ENCODE measurements around the gene CCDC171. TPM values are rescaled to one million over a fixed set of nuclear protein-coding genes. Genes with fewer than 3 reads are reported as not detected.
"Not testable (repeated sequence)": the region's sequence is repeated elsewhere in the genome, so short reads cannot be mapped to it uniquely, and the experiment has no call there.

CCDC171 gene
- total RNA-seq, 4 donors from 2014 or later: 3.2 to 8.3 (median 4.5) TPM

DNA sequence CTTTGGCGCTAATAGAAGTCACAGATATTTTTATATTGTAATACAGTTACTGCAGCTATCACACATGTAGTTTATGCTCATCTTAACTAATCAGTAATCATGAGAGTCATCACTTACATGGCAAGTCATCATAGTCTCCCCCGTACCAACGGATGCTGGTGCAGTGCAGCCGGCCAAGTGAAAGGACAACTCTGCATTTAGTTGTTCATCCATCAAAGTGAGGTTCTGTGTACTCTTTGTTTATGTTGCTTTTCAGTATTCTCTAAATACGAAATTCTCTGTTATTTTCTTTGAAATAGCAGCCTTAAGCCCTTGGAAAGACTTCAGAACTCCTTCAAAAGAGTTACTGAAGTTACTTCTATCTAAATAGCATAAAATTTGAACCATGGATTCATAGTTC, 216.7 kb downstream of the CCDC171 start:
- H3K27me3 ChIP-seq: no peaks in the 10 kb centered on the region
- H3K36me3 ChIP-seq: no peaks in the 10 kb centered on the region
- no peak overlapping the region for H3K4me3 ChIP-seq
- no peaks in the 10 kb centered on the region for H3K4me1 ChIP-seq
- no peaks in the 10 kb centered on the region for H3K9me3 ChIP-seq
- TF ChIP-seq POLR2A (IDR thresholded peaks at IDR 0.05): no peak
- TF ChIP-seq, protein P1, sequence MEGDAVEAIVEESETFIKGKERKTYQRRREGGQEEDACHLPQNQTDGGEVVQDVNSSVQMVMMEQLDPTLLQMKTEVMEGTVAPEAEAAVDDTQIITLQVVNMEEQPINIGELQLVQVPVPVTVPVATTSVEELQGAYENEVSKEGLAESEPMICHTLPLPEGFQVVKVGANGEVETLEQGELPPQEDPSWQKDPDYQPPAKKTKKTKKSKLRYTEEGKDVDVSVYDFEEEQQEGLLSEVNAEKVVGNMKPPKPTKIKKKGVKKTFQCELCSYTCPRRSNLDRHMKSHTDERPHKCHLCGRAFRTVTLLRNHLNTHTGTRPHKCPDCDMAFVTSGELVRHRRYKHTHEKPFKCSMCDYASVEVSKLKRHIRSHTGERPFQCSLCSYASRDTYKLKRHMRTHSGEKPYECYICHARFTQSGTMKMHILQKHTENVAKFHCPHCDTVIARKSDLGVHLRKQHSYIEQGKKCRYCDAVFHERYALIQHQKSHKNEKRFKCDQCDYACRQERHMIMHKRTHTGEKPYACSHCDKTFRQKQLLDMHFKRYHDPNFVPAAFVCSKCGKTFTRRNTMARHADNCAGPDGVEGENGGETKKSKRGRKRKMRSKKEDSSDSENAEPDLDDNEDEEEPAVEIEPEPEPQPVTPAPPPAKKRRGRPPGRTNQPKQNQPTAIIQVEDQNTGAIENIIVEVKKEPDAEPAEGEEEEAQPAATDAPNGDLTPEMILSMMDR (IDR thresholded peaks at IDR 0.05): no peak
- H3K27ac ChIP-seq: no peak overlapping the region
- DNase-seq: no peak

GRCh38 chr9:15778861-15779260, 226.0 kb downstream of the CCDC171 start:
- Histone ChIP-seq H3K36me3 (no peaks in the 10 kb centered on the region), H3K4me1 (no peaks in the 10 kb centered on the region), H3K27ac (no peak overlapping the region), H3K27me3 (no peaks in the 10 kb centered on the region), H3K4me3 (no peak overlapping the region), H3K9me3 (no peaks in the 10 kb centered on the region)
- TF ChIP-seq, protein P1 (IDR thresholded peaks at IDR 0.05): no peak
- no peak for TF ChIP-seq POLR2A (IDR thresholded peaks at IDR 0.05)
- DNase-seq: no peak

GRCh38 chr9:15782106-15782505, 229.3 kb downstream of the CCDC171 start:
- no peak overlapping the region for H3K27ac ChIP-seq

GRCh38 chr9:15785584-15785983, 232.7 kb downstream of the CCDC171 start:
- Histone ChIP-seq H3K4me3 (no peak overlapping the region), H3K36me3 (no peaks in the 10 kb centered on the region), H3K27ac (no peak overlapping the region), H3K9me3 (no peaks in the 10 kb centered on the region), H3K27me3 (no peaks in the 10 kb centered on the region), H3K4me1 (no peaks in the 10 kb centered on the region)
- DNase-seq: no peak
- no peak for TF ChIP-seq POLR2A (IDR thresholded peaks at IDR 0.05)
- TF ChIP-seq, protein P1 (IDR thresholded peaks at IDR 0.05): no peak

More at GRCh38 chr9:15782106-15782505, 229.3 kb downstream of the CCDC171 start:
- H3K27me3 ChIP-seq: no peaks in the 10 kb centered on the region
- no peaks in the 10 kb centered on the region for H3K4me1 ChIP-seq
- H3K9me3 ChIP-seq: no peaks in the 10 kb centered on the region
- no peaks in the 10 kb centered on the region for H3K36me3 ChIP-seq
- TF ChIP-seq, protein P1 (IDR thresholded peaks at IDR 0.05): no peak
- TF ChIP-seq POLR2A (IDR thresholded peaks at IDR 0.05): no peak
- no peak overlapping the region for H3K4me3 ChIP-seq
- DNase-seq: no peak

DNA sequence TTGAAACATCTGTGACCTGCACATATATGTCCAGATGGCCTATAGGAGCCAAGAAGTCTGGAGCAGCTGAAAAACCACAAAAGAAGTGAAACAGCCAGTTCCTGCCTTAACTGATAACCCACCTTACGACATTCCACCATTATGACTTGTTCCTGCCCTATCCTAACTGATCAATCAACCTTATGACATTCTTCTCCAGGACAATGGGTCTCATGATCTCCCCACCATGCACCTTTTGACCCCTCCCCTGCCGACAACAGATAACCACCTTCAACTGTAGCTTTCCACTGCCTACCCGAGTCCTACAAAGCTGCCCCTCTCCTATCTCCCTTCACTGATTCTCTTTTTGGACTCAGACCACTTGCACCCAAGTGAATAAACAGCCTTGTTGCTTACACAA, 233.8 kb downstream of the CCDC171 start:
- no peak for DNase-seq
- H3K9me3 ChIP-seq: no peaks in the 10 kb centered on the region
- no peaks in the 10 kb centered on the region for H3K27me3 ChIP-seq
- no peaks in the 10 kb centered on the region for H3K36me3 ChIP-seq
- no peak for TF ChIP-seq POLR2A (IDR thresholded peaks at IDR 0.05)
- TF ChIP-seq, protein P1 (IDR thresholded peaks at IDR 0.05): no peak
- no peak overlapping the region for H3K4me3 ChIP-seq
- no peak overlapping the region for H3K27ac ChIP-seq
- no peaks in the 10 kb centered on the region for H3K4me1 ChIP-seq

- H3K36me3 ChIP-seq, H3K27me3 ChIP-seq, H3K27ac ChIP-seq, H3K4me1 ChIP-seq, H3K4me3 ChIP-seq, H3K9me3 ChIP-seq: not testable (repeated sequence)
- peak in 1 of 3 donors; percentile 40 for DNase-seq
Observed at GRCh38 chr9:15810219-15810899, 257.5 kb downstream of the CCDC171 start.

All from Peyer's patch (tissue), 4 donors.